ENCODE results near the gene SEC16B.

The SEC16B gene

GRCh38 chr1:177966199-177966598, 3.7 kb downstream of the SEC16B start:
- no peak for DNase-seq (ENCODE audit: low read depth)
- H3K4me3 ChIP-seq (ENCODE audit: low read length): no peak overlapping the region
- no peak for TF ChIP-seq CTCF (IDR thresholded peaks at IDR 0.05; ENCODE audit: insufficient read depth, low read depth, low read length, missing control alignments)

GRCh38 chr1:177965293-177965692, 4.6 kb downstream of the SEC16B start:
- no peak overlapping the region for H3K4me3 ChIP-seq (ENCODE audit: low read length)
- DNase-seq (ENCODE audit: low read depth): no peak
- no peak for TF ChIP-seq CTCF (IDR thresholded peaks at IDR 0.05; ENCODE audit: insufficient read depth, low read depth, low read length, missing control alignments)

- no peak overlapping the region for H3K4me3 ChIP-seq (ENCODE audit: low read length)
- no peak for DNase-seq (ENCODE audit: low read depth)
- no peak for TF ChIP-seq CTCF (IDR thresholded peaks at IDR 0.05; ENCODE audit: insufficient read depth, low read depth, low read length, missing control alignments)
Measured at GRCh38 chr1:177964336-177964735, 5.5 kb downstream of the SEC16B start.

- no peak overlapping the region for H3K4me3 ChIP-seq (ENCODE audit: low read length)
- TF ChIP-seq CTCF (IDR thresholded peaks at IDR 0.05; ENCODE audit: insufficient read depth, low read depth, low read length, missing control alignments): no peak
- no peak for DNase-seq (ENCODE audit: low read depth)
Measured at GRCh38 chr1:177960939-177961622, 8.8 kb downstream of the SEC16B start.

GRCh38 chr1:177959811-177960515, 9.9 kb downstream of the SEC16B start:
- DNase-seq (ENCODE audit: low read depth): peak; percentile 59
- H3K4me3 ChIP-seq (ENCODE audit: low read length): no peak overlapping the region
- peak; percentile 59 for TF ChIP-seq CTCF (IDR thresholded peaks at IDR 0.05; ENCODE audit: insufficient read depth, low read depth, low read length, missing control alignments)

- no peak overlapping the region for H3K4me3 ChIP-seq (ENCODE audit: low read length)
- TF ChIP-seq CTCF (IDR thresholded peaks at IDR 0.05; ENCODE audit: insufficient read depth, low read depth, low read length, missing control alignments): no peak
- no peak for DNase-seq (ENCODE audit: low read depth)
Measured at GRCh38 chr1:177958092-177958491, 11.8 kb downstream of the SEC16B start.
